ENCODE measurements around the gene DDX28.

DNA sequence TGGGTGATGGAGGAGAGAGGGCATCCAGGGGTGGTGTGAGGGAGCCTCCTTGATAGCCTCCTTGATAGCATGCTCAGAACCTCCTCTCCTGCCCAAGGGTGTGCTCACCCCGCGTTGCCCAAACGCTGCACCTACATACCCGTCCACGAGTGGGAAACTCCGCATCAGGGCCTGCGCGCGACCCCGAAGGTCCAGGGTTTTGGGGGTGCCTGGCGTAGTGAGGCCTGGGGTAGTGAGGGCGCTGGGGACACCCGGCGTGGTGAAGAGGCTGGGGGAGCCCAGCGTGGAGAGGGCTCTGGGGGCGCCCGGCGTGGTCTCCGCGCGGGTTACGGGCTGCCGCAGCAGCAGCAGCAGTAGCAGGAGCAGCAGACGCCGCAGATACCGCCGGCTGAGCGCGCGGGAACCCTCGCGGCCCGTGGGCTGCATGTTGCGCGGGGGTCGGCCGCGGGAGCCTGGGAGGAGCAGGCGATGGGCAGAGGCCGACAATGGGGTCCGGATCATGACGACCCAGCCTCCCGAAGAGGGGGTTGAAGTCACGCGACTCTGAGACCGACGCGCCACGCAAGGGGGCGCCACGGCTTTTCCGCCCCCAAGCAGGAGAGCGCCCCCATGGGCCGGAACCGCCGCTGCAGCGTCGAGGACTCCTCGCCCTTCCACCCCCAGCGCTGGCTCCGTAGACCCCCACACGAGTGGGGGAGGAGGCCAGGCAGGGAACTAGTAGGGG lies 42.9 kb downstream of the DDX28 start, which contains the start of gene DPEP3:
- TF ChIP-seq, protein P1, sequence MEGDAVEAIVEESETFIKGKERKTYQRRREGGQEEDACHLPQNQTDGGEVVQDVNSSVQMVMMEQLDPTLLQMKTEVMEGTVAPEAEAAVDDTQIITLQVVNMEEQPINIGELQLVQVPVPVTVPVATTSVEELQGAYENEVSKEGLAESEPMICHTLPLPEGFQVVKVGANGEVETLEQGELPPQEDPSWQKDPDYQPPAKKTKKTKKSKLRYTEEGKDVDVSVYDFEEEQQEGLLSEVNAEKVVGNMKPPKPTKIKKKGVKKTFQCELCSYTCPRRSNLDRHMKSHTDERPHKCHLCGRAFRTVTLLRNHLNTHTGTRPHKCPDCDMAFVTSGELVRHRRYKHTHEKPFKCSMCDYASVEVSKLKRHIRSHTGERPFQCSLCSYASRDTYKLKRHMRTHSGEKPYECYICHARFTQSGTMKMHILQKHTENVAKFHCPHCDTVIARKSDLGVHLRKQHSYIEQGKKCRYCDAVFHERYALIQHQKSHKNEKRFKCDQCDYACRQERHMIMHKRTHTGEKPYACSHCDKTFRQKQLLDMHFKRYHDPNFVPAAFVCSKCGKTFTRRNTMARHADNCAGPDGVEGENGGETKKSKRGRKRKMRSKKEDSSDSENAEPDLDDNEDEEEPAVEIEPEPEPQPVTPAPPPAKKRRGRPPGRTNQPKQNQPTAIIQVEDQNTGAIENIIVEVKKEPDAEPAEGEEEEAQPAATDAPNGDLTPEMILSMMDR (conservative IDR thresholded peaks at IDR 0.05; ENCODE audit: low read length) = no peak
- TF ChIP-seq EZH2phosphoT487 (IDR thresholded peaks at IDR 0.05; ENCODE audit: borderline replicate concordance) = no peak

Measured in Loucy (cell line).